Panc1 (cell line): ENCODE results near the gene THSD7B. TPM values are rescaled to one million over a fixed set of nuclear protein-coding genes. Genes with fewer than 3 reads are reported as not detected.

ENCODE experiments used
- ATAC-seq: fragments of 200-7000 bp; cut with Tn5 transposase; 2 replicates; pipeline ENCODE4 v1.9.1; 2020; ENCODE audit warnings: mild to moderate bottlenecking, moderate library complexity
- BruUV-seq: library from RNA; stranded (reverse); fragments of 400-500 nt; replicated peaks from 2 replicates; lab custom pipeline; 2021; lab: Mats Ljungman, UMichigan
- CTCF ChIA-PET: fragments of 300-600 bp; sonication (Branson Sonifier 250); formaldehyde crosslinking; loops from one replicate; lab custom pipeline; 2022; ENCODE audit warnings: antibody characterized with exemption; lab: Charles Lee
- POLR2A ChIA-PET: fragments of 300-600 bp; sonication (Branson Sonifier 250); formaldehyde crosslinking; loops from one replicate; lab custom pipeline; 2022; ENCODE audit warnings: antibody characterized with exemption; lab: Charles Lee
- DNase-seq: peaks from one replicate; pipeline ENCODE4 v3.0.0-alpha.2; 2010; ENCODE audit warnings: low read depth, low spot score
- H3K27ac ChIP-seq: 2 replicates; pipeline ENCODE4 v1.5.1; 2011; ENCODE audit warnings: mild to moderate bottlenecking, low read length, inconsistent platforms
- H3K27me3 ChIP-seq: fragments of 200-500 bp; sonication (Bioruptor generic); 2 replicates; pipeline ENCODE4 v1.6.0; 2014; ENCODE audit warnings: low read length, inconsistent platforms; ENCODE audit not compliant: control insufficient read depth, insufficient read depth
- H3K36me3 ChIP-seq: fragments of 200-500 bp; sonication (Bioruptor generic); 2 replicates; pipeline ENCODE4 v1.5.1; 2014; ENCODE audit warnings: inconsistent platforms, mild to moderate bottlenecking, low read length, moderate library complexity; ENCODE audit not compliant: control insufficient read depth, insufficient read depth
- H3K4me1 ChIP-seq: 2 replicates; pipeline ENCODE4 v1.5.1; 2011; ENCODE audit warnings: inconsistent platforms, mild to moderate bottlenecking, low read length, moderate library complexity; ENCODE audit not compliant: control insufficient read depth, insufficient read depth
- H3K4me3 ChIP-seq, 2 experiments: 2 replicates each; pipeline ENCODE4 v1.5.1; 2011 to 2012; ENCODE audit warnings: low read depth in 2 of 2, low read length in 2 of 2, mild to moderate bottlenecking in 2 of 2, inconsistent platforms in 1 of 2, moderate library complexity in 1 of 2
- H3K9me3 ChIP-seq: fragments of 200-500 bp; sonication (Bioruptor generic); 2 replicates; pipeline ENCODE4 v1.5.1; 2014; ENCODE audit warnings: low read depth, mild to moderate bottlenecking, inconsistent platforms, low read length, moderate library complexity; ENCODE audit not compliant: control insufficient read depth, insufficient read depth
- CTCF ChIP-seq: fragments of 450-650 bp; IDR thresholded peaks from 2 replicates; pipeline ENCODE4 v1.5.1; 2017; ENCODE audit warnings: mild to moderate bottlenecking
- POLR2AphosphoS5 ChIP-seq: IDR thresholded peaks from 2 replicates; pipeline ENCODE4 v1.6.1; 2012; ENCODE audit warnings: mild to moderate bottlenecking, low read depth, low read length, moderate library complexity
- REST ChIP-seq, 2 experiments: IDR thresholded peaks; 2 replicates each; pipeline ENCODE4 v1.6.1; 2011 to 2012; ENCODE audit warnings: low read depth in 2 of 2, control low read depth in 1 of 2, low read length in 1 of 2, mild to moderate bottlenecking in 1 of 2, moderate library complexity in 1 of 2; ENCODE audit not compliant: insufficient read depth in 1 of 2
- SIN3A ChIP-seq: IDR thresholded peaks from 2 replicates; pipeline ENCODE4 v1.6.1; 2012; ENCODE audit warnings: low read depth, mild to moderate bottlenecking, low read length, moderate library complexity, borderline replicate concordance; ENCODE audit not compliant: insufficient read depth
- TCF7L2 ChIP-seq: IDR thresholded peaks from 2 replicates; pipeline ENCODE4 v1.6.1; 2011; ENCODE audit warnings: mild to moderate bottlenecking, low read depth, low read length, inconsistent platforms
- in situ Hi-C: cut with HindIII; loops from 2 replicates; pipeline ENCODE4 v1.10.0; 2016; ENCODE audit warnings: low sequenced_read_pairs, low pct_unique_long_range_greater_than_20kb
- intact Hi-C: fragments of 100-400 bp; cut with micrococcal nuclease; formaldehyde crosslinking; loops from one replicate; pipeline ENCODE4 v1.10.0; 2022; ENCODE audit not compliant: unreplicated experiment
- total RNA-seq: library from RNA; stranded (reverse); gene quantifications from one replicate; pipeline ENCODE4 v1.2.1, GENCODE V29; 2021; ENCODE audit not compliant: unreplicated experiment

Gene THSD7B
- total RNA-seq, 1 experiment from 2014 or later: not detected

GRCh38 chr2:137706786-137707613, 941.7 kb downstream of the THSD7B start:
- DNase-seq (no peak), ATAC-seq (no peak)
- BruUV-seq: no TSS peak
- TF ChIP-seq SIN3A: no peak
- no peak for TF ChIP-seq TCF7L2
- TF ChIP-seq CTCF: no peak
- TF ChIP-seq REST (IDR thresholded peaks at IDR 0.05; ENCODE audit: insufficient read depth in 1 of 2, low read depth in 2 of 2, low read length in 1 of 2): no peak
- TF ChIP-seq POLR2AphosphoS5: no peak
- H3K4me3 ChIP-seq: no peak overlapping the region
- intact Hi-C loops (no loop called here), in situ Hi-C loops (no loop called here)
- no peak overlapping the region for H3K27ac ChIP-seq
- H3K27me3 ChIP-seq: no peaks in the 10 kb centered on the region
- H3K9me3 ChIP-seq: no peaks in the 10 kb centered on the region; the same call in 1 of the 2 replicates
- CTCF ChIA-PET: no interaction called here
- POLR2A ChIA-PET: no interaction called here
- no peaks in the 10 kb centered on the region for H3K36me3 ChIP-seq
- H3K4me1 ChIP-seq: no peaks in the 10 kb centered on the region

- POLR2A ChIA-PET: no interaction called here
- no peaks in the 10 kb centered on the region for H3K4me1 ChIP-seq
- no peaks in the 10 kb centered on the region for H3K27me3 ChIP-seq
- no peaks in the 10 kb centered on the region; the same call in 1 of the 2 replicates for H3K9me3 ChIP-seq
- in situ Hi-C loops (no loop called here), intact Hi-C loops (no loop called here)
- H3K4me3 ChIP-seq: no peak overlapping the region
- BruUV-seq: no TSS peak
- H3K36me3 ChIP-seq: no peaks in the 10 kb centered on the region
- ATAC-seq (no peak), DNase-seq (no peak)
- CTCF ChIA-PET: no interaction called here
- no peak overlapping the region for H3K27ac ChIP-seq
- TF ChIP-seq CTCF (no peak), SIN3A (no peak), POLR2AphosphoS5 (no peak), TCF7L2 (no peak), REST (IDR thresholded peaks at IDR 0.05; ENCODE audit: insufficient read depth in 1 of 2, low read depth in 2 of 2, low read length in 1 of 2) (no peak)
Observed at GRCh38 chr2:137708311-137708710, 943.0 kb downstream of the THSD7B start.
